NCI-H2171 (cell line): ENCODE results near the gene GABRB2.
"Not testable (repeated sequence)": the region's sequence is repeated elsewhere in the genome, so short reads cannot be mapped to it uniquely, and the experiment has no call there.

Source experiments
- DNase-seq: peaks from one replicate; lab custom pipeline; 2025; lab: John Stamatoyannopoulos, UW

GABRB2 gene

GRCh38 chr5:161299053-161299452 is 247.5 kb downstream of the GABRB2 start:
- DNase-seq: no peak

DNA sequence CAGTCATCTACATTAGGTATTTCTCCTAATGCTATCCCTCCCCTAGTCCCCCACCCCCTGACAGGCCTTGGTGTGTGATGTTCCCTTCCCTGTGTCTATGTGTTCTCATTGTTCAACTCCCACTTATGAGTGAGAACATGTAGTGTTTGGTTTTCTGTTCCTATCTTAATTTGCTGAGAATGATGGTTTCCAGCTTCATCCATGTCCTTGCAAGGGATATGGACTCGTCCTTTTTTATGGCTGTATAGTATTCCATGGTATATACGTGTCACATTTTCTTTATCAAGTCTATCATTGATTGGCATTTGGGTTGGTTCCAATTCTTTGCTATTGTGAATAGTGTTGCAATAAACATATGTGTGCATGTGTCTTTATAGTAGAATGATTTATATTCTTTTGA is 249.1 kb downstream of the GABRB2 start:
- DNase-seq: not testable (repeated sequence)

DNA sequence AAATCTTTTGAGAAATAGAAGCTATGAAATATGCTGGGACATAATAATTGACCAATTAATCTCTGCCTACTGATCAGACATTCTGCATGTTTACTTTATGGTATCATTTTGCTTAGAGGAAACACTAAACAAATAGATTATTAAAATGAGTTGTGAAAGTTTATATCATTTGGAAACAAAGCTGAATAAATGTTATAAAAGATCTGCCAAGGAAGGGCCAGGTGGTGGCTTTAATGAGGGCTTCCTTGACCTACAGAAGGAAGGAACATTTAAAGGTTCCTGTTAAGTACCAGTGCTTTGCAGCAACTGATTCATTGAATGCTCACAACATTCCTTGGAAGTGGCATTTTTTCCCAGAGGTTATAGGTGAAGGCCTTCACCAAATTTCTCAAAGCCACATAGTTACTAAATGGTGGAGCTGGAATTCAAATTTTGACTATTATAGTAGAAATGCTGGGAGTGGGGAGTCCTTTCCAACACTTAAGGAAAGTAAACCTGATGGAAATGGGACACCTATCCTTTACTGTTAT is 250.7 kb downstream of the GABRB2 start:
- DNase-seq: no peak

DNA sequence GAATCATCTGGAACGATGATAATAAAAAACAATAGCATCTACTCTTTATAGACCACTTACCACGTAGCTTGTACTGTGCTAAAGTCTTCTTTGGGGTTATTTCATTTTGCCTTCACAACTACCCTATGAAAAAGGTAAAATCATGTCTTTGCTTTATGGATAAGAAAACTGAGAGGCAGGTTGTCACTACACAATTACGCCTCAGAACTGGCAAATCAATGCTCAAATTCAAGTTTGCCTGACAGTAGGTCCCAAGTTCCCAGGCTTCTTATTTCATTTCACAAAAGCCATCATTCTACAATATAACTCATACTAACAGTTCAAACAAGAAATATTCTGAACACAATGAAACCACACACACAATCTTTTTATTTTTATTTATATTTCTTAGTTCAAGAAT is 258.5 kb downstream of the GABRB2 start:
- DNase-seq: no peak

DNA sequence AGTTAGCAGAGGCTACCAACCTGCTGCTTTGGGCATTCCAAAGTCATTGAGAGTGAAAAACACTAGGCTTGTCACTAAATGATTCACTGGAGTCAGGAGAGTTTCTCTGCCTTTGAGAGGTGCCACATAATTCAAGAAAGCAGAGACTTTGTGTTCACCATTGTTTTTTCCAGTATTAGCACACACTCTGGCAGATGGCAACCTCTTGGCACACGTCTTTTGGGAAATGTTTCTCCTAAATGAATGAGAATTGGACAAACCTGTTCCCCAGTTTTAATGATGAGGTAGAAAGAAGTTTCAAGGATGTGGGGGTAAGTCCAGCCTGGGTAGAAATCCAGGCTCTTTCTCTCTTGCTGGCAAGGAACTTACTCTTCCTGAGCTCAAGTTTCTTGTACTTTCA is 259.1 kb downstream of the GABRB2 start:
- no peak for DNase-seq

DNA sequence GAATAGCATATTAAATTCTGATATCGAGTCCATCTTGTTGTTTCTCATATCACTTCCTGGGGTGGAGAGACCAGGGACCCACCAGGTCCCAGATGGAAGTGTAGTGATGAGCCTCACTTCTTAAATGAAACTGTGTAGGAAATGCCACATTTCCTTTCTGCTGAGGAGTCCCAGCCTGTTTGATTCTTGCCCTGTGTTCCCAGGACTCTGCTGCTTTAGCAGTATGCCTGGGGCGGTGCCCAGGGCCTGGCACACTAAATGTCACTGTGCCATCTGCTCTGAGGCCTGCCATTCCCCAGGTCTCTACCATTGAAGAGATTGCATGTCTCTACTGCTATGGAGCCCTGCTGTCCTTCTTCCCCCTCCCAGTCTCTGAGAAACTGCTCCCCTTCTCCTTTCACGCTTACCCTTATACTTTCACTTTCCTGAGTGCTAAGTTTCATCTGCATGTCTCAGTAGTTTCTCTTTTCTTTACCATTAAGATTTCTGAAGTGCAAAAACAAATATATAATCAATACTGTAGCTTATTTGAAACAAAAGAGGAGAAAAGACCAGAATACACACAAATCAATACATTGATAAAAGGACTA is 260.4 kb downstream of the GABRB2 start:
- no peak for DNase-seq

GRCh38 chr5:161284445-161284844 is 262.1 kb downstream of the GABRB2 start:
- no peak for DNase-seq

GRCh38 chr5:161283296-161283695 is 263.2 kb downstream of the GABRB2 start:
- no peak for DNase-seq

DNA sequence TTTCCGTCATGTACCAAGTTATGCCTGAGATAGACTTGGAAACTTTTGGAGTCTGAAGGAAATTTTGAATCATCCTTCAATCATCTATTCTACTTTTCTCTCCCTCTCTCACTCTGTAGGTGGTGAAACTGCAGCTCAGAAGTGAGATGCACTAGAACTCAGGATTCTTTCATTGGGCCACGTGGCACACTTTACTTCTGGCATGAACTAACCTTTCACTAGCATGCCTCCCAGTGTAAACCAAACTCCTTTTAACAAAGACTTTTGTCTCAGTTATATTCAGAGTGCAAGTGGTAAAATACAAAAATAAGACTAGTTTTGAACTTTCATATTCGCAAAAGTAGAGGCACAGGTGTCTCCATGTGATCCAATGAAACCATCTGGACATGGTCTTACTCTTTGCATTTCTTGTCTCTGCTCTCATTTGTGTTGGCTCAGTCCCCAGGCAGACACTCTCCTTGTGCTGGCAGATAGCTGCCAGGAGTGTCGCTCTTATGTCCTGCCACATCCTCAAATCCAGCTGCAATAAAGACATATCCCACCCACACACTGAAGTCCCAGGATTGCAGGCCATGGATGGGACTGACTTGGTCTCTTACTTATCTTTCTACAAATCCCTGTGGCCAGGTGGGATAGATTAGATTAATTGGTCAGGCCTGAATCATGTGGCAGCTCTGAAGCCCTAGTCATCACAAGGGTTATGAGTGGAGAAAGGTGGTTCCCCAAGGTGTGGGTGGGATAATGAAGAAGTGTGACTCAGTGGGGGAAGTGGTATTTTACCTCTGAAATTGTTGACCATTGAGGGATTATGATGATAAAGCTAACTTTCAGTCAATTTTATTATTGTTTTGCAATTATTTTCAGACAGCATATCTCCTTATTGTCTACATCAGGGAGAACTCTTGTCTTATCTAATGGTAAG is 267.5 kb downstream of the GABRB2 start:
- no peak for DNase-seq

DNA sequence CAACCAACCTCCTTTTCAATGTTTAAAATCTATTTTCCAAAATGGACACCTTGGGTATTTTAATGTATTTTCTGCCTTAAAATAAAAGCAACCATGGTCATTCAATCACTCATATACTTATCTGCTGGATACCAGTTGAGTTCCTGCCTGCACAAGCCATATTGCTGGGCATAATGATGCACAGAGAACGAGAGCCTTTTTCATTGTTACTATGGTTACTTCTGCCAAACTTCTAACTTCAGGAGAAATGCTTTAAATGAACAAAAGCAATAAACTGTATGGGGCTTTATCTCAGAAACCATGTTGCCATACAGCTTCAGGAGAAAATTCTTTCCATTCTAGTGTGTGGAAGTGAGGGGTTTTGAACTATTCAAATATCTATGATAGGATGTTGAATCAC is 269.5 kb downstream of the GABRB2 start:
- DNase-seq: no peak

- no peak for DNase-seq
These were observed 271.6 kb downstream of the GABRB2 start for GRCh38 chr5:161274951-161275350.

DNA sequence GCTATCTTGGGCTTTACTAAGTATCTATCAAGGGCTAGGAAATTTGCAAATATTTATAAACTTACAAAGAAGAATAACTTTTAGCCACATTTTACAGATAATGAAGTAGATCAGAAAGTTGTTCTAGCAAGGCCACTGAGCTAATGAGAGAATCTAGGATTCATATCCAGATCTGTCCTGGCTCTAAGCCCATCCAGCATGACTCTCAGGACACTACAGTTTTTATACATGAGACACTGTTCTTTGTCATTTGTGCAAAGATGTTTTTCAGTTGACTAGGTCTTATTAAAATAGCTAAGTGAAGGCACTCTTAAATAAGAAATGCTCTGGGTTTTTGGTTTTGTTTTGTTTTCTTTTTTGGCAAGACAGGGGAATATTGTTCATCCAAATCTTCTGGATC is 273.1 kb downstream of the GABRB2 start:
- no peak for DNase-seq

DNA sequence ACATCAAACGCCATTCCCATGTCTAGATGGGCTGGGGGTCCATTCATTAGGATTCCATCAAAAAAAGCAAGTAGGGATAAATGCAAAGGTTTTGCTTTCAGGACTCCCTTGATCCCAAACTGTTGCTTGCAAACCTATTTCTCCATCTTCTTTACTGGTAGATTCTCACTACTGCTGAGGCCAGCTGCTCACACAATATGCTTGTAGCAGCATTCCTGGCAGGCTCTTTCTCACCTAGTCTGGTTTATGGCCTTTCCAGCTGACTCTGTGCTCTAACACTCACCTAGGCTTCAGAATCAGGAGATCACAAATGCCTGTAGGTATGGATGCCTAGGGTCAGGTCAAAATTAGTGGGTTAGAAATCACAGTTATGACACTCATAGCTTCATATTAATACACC is 274.7 kb downstream of the GABRB2 start:
- no peak for DNase-seq

GRCh38 chr5:161269125-161269524 is 277.4 kb downstream of the GABRB2 start:
- DNase-seq: no peak

DNA sequence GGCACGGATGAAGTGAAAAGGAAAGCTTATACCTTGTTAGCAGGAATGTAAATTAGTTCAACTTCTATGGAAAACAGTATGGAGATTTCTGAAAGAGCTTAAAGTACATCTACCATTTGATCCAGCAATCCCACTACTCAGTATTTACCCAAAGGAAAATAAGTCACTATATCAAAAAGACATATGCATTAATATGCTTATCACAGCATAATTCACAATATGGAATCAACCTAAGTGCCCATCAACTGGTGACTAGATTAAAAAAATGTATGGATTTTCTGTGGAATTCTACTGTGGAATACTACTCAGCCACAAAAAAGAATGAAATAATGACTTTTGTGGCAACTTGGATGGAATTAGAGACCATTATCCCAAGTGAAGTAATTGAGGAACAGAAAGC is 279.6 kb downstream of the GABRB2 start:
- no peak for DNase-seq

DNA sequence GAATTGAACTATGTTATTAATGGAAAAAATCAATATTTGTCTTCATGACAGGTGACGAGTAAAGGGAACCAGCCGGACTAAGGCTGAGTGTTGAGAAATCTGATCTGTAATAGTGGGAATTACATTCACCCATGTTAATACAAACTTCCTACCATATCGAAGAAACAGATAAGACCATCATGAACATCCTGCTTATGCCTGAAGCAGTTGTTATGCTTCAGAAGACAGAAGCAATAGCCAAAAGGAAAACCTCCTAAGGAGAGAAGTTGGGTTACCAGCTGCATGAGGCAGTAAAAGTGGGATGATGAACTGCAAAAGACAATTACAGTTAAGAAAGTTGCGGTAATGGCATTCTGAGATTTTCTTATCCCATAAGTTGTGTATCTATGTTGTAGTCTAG is 281.5 kb downstream of the GABRB2 start:
- no peak for DNase-seq

DNA sequence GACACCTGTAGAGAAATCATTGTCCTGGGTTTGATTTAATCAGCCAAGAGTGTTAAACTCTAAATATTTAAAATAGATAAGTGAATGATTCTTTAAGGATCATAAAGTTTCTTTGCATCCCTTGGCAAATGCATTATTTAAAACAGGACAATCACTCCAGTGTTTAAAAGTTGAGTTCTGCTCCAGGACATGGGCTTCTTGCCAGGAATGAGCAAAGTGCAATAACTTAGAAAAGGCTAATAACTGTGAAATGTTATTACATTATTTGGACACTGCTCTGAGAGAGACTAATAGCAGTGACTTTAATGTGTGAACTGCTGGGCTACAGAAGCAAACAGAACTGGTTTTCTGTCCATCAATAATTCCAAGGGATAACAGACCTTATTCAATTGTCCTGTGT is 283.3 kb downstream of the GABRB2 start:
- no peak for DNase-seq

DNA sequence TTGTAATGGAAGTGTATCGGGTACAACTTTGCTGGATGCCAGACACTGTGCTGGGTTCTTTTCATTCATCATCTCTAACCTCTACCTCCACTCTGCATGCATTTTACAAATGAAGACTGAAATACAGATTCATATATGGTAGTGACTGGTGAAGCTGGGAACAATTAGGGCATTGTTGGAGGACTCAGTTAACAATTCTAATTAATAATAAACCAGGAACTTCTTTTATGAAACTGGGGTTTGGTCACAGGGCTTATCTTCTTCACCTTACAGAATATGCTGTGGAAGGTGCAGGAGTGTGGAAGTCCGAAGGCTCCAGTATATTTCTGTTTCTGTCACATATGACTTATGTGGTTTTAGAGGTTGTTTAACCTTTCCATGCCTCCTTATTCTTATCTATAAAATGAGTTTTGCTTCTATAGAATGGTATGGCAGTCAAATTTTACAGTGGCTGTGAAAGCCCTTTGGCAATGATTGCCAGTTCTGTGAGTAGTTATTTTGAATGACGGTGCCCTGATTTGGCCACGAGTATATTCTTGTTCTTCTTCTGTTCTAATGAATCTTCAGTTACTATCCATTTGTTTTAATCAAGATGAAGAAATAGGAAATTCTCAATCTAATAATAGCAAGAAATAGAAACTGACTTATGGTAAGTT is 284.7 kb downstream of the GABRB2 start:
- no peak for DNase-seq

DNA sequence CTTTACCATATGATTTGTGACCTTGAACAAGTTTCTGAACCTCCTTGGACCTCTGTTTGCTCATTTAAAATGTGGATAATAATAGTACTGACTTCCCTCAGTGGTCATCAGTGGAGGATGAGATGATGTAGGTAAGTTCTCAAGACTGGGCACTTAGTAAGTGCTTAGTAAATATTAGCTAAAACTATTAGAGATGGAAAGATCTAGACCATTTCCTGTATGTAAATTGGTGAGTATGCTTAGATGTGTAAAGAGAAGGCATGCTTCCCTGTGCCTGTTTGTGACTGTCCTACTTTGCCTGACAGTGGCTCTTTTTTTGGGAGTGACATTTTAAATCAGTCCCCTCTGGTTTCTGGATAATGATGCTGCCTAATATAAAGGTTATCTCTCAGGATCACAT is 288.1 kb downstream of the GABRB2 start:
- no peak for DNase-seq

DNA sequence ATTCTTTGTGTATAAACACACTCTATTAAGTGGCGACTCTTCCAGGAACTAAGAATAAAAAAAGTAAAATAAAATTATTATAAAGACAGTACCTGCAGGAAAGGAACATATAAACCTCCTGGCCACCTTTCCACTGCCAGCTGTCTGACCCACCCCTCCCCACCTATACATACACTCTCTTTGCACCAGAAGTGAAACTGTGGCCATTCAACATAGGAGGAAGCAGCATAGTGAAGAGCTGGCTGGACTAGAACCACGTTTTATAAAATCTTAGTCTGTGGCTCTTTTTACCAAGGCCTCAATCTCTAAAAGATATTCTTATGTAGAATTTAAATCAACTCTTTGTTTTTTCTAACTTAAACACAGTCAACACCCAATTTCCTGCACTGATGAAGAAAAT is 289.6 kb downstream of the GABRB2 start:
- DNase-seq: no peak

DNA sequence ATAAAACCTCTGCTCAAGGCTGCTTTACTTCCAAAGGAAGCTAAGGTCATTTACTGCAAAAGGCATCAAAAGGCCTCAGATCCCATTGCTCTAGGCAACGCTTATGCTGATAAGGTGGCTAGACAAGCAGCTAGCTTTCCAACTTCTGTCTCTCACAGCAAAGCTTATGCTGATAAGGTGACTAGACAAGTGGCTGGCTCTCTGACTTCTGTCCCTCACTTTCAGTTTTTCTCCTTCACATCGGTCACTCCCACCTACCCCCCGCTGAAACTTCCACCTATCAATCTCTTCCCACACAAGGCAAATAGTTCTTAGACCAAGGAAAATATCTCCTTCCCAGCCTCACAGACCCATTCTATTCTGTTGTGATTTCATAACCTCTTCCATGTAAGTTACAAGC is 293.6 kb downstream of the GABRB2 start:
- not testable (repeated sequence) for DNase-seq

- DNase-seq: no peak
These were observed 299.8 kb downstream of the GABRB2 start for GRCh38 chr5:161246749-161247148.

DNA sequence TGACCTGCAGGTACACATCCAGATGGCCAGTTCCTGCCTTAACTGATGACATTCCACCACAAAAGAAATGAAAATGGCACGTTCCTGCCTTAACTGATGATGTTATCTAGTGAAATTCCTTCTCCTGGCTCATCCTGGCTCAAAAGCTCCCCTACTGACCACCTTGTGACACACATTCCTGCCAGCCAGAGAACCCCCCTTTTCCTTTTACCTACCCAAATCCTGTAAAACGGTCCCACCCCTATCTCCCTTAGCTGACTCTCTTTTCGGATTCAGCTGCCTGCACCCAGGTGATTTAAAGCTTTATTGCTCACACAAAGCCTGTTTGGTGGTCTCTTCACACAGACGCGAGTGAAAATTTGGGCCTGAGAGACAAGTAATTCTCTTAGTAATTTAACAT is 300.7 kb downstream of the GABRB2 start:
- not testable (repeated sequence) for DNase-seq
